ENCODE measurements around the gene HDAC8.

DNA sequence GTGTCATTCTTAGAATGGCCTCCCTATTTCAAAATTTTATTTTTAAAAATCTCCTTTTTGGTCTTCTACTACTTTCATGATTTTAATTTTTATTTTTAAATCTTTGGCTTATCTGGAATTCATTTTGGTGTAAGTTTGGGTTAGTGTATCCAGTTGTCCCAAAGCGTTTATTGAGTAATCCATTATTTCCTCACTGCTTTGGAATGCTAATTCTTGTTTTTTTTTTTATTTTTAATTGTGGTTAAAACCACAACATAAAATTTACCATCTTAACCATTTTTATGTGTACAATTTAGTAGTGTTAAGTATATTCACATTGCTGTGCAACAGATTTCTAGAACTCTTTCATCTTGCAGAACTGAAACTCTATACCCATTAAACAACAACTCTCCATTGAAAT, 275.7 kb downstream of the HDAC8 start:
- TF ChIP-seq POLR2A (IDR thresholded peaks at IDR 0.05), result no peak
- TF ChIP-seq, protein P1, sequence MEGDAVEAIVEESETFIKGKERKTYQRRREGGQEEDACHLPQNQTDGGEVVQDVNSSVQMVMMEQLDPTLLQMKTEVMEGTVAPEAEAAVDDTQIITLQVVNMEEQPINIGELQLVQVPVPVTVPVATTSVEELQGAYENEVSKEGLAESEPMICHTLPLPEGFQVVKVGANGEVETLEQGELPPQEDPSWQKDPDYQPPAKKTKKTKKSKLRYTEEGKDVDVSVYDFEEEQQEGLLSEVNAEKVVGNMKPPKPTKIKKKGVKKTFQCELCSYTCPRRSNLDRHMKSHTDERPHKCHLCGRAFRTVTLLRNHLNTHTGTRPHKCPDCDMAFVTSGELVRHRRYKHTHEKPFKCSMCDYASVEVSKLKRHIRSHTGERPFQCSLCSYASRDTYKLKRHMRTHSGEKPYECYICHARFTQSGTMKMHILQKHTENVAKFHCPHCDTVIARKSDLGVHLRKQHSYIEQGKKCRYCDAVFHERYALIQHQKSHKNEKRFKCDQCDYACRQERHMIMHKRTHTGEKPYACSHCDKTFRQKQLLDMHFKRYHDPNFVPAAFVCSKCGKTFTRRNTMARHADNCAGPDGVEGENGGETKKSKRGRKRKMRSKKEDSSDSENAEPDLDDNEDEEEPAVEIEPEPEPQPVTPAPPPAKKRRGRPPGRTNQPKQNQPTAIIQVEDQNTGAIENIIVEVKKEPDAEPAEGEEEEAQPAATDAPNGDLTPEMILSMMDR (IDR thresholded peaks at IDR 0.05), result no peak
- TF ChIP-seq EP300 (IDR thresholded peaks at IDR 0.05), result no peak

Measured in tibial nerve (tissue), 4 donors.